ENCODE data around the gene MAP2. TPM values are rescaled to one million over a fixed set of nuclear protein-coding genes. Genes with fewer than 3 reads are reported as not detected.
A peak's percentile ranks its signal among the peaks of the same experiment; 100 is the strongest.

Gene MAP2
- total RNA-seq, 2 experiments from 2014 or later, result 0.16 TPM; not detected in 1

DNA sequence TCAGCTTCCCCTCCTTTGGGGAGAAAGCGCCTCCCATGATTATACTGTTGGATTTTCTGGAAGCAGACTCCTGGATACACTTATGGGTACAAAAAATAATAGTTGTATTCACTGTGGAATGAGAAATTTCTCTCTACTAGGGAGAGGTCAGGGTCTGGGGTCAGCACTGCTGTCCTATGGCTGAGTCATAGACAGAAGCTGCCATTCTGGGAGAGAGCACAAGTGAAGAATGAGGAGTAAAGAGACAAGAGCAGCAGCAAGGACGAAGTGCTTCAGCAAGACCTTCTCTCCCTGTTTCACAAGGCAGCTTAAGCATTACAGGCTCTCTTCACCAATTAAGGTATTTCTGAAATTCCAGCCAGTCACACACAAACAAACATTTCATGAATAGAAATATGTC, 337.7 kb downstream of the MAP2 start:
- DNase-seq (no peak), ATAC-seq (no peak)
- H3K9me3 Mint-ChIP-seq (ENCODE audit: low read depth), result no peaks in the 10 kb centered on the region
- CTCF ChIA-PET, result interaction anchor here (1.1 kb wide), 1 partner anchor 9 kb away, joined by 3 read pairs; the partner anchor contains the start of gene UNC80
- no peaks in the 10 kb centered on the region for H3K4me1 Mint-ChIP-seq
- no peak overlapping the region for H3K4me3 Mint-ChIP-seq
- H3K36me3 Mint-ChIP-seq, result no peaks in the 10 kb centered on the region
- peaks cover 3% of the 10 kb centered on the region for H3K27me3 Mint-ChIP-seq
- H3K27ac Mint-ChIP-seq, result no peak overlapping the region

GRCh38 chr2:209762563-209762962, 338.7 kb downstream of the MAP2 start:
- ATAC-seq (no peak), DNase-seq (no peak)
- Mint-ChIP-seq H3K27ac (no peak overlapping the region), H3K4me1 (no peaks in the 10 kb centered on the region), H3K9me3 (ENCODE audit: low read depth) (no peaks in the 10 kb centered on the region), H3K36me3 (no peaks in the 10 kb centered on the region), H3K27me3 (peaks cover 3% of the 10 kb centered on the region), H3K4me3 (no peak overlapping the region)
- CTCF ChIA-PET, result interaction anchor here (1.1 kb wide), 1 partner anchor 8 kb away, joined by 3 read pairs; the partner anchor contains the start of gene UNC80

GRCh38 chr2:209763106-209763505, 339.3 kb downstream of the MAP2 start:
- Mint-ChIP-seq H3K9me3 (ENCODE audit: low read depth) (no peaks in the 10 kb centered on the region), H3K36me3 (no peaks in the 10 kb centered on the region), H3K27ac (no peak overlapping the region), H3K4me3 (no peak overlapping the region), H3K4me1 (no peaks in the 10 kb centered on the region), H3K27me3 (peaks cover 3% of the 10 kb centered on the region)
- DNase-seq (no peak), ATAC-seq (no peak)
- CTCF ChIA-PET, result no interaction called here

GRCh38 chr2:209766613-209767012, 342.8 kb downstream of the MAP2 start:
- DNase-seq (no peak), ATAC-seq (no peak)
- Mint-ChIP-seq H3K9me3 (ENCODE audit: low read depth) (no peaks in the 10 kb centered on the region), H3K36me3 (no peaks in the 10 kb centered on the region), H3K4me1 (no peaks in the 10 kb centered on the region), H3K4me3 (no peak overlapping the region), H3K27ac (no peak overlapping the region), H3K27me3 (peaks cover 12% of the 10 kb centered on the region)
- CTCF ChIA-PET, result no interaction called here

GRCh38 chr2:209767316-209767715, 343.5 kb downstream of the MAP2 start:
- CTCF ChIA-PET, result no interaction called here
- H3K36me3 Mint-ChIP-seq, result no peaks in the 10 kb centered on the region
- H3K27me3 Mint-ChIP-seq, result peaks cover 13% of the 10 kb centered on the region
- no peak overlapping the region for H3K4me3 Mint-ChIP-seq
- DNase-seq, result no peak
- no peaks in the 10 kb centered on the region for H3K9me3 Mint-ChIP-seq (ENCODE audit: low read depth)
- no peak overlapping the region for H3K27ac Mint-ChIP-seq
- no peaks in the 10 kb centered on the region for H3K4me1 Mint-ChIP-seq
- no peak for ATAC-seq

- Mint-ChIP-seq H3K9me3 (ENCODE audit: low read depth) (no peaks in the 10 kb centered on the region), H3K27me3 (peaks cover 21% of the 10 kb centered on the region), H3K27ac (no peak overlapping the region), H3K36me3 (no peaks in the 10 kb centered on the region), H3K4me1 (no peaks in the 10 kb centered on the region), H3K4me3 (no peak overlapping the region)
- DNase-seq, result no peak
- ATAC-seq, result no peak
- CTCF ChIA-PET, result no interaction called here
These were observed 344.7 kb downstream of the MAP2 start for GRCh38 chr2:209768557-209768956.

DNA sequence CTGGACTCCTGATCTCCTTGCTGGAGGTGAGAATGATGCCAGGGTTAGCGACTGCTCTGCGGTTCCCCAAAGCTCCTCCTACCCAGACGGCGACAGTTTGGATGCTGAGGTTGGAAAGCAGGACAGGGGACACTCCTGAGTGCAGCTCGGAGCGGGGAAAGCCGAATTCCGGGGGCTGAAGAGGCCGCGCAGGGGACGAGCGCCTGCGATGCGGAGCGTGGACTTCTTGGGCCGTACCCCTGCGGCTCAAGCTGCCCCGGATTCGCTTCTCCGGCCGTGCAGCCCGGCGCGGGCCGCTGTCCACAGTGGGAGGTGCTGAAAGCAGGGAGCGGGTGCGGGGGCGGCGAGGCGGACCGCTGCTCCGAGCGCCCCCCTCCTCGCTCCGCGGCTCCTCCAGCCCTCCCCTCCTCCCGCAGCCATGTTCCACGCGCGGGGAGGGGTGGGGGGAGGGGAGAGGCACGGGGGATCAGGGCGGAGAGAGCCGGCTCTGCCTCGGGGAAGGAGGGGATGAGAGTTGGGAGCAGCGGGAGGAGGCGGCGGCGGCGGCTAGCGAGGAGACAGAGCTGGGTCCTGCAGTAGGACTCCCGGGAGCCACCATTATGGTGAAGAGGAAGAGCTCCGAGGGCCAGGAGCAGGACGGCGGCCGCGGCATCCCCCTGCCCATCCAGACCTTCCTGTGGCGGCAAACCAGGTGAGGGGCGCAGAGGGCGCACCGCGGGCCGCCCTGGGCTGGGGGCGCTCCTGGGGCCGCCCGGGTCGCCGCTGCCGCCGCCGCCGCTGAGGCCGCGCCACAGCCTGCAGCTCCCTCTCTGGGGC, 347.8 kb downstream of the MAP2 start, which contains the start of gene UNC80:
Gene UNC80, plus strand, starts transcription at position 359 of the 816 bp plus-strand sequence. Its CDS starts 241 bp downstream, at position 600.
- DNase-seq, result peak; percentile 41
- no peaks in the 10 kb centered on the region for H3K9me3 Mint-ChIP-seq (ENCODE audit: low read depth)
- no peaks in the 10 kb centered on the region for H3K36me3 Mint-ChIP-seq
- no peaks in the 10 kb centered on the region for H3K4me1 Mint-ChIP-seq
- ATAC-seq, result peak; percentile 58
- CTCF ChIA-PET, result interaction anchor here (1.3 kb wide), 1 partner anchor 9 kb away, joined by 3 read pairs; no protein-coding TSS in a partner anchor
- peaks cover 21% of the 10 kb centered on the region for H3K27me3 Mint-ChIP-seq
- H3K4me3 Mint-ChIP-seq, result no peak within 1 kb of the TSS
- no peak within 1 kb of the TSS for H3K27ac Mint-ChIP-seq

DNA sequence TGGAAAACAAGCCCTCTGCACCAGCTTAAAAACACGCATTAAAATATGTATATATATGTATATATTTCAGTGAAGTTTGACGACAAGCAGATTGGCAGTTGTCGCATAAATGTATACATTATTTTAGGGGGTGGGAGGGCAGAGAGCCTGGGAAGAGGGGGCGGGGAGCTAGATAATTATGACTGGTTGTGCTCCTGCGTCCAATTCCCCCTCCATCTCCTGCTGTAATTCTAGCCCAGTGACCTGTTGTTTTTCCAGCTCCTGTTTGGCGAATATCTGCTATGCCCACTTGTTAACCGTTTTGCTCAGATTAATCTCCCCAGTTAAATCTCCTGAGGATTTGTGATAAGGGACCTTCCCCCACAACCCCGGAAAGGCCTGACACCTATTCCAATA, 348.4 kb downstream of the MAP2 start:
- H3K4me1 Mint-ChIP-seq, result no peaks in the 10 kb centered on the region
- DNase-seq (no peak), ATAC-seq (no peak)
- H3K36me3 Mint-ChIP-seq, result no peaks in the 10 kb centered on the region
- no peaks in the 10 kb centered on the region for H3K9me3 Mint-ChIP-seq (ENCODE audit: low read depth)
- H3K27me3 Mint-ChIP-seq, result peaks cover 21% of the 10 kb centered on the region
- H3K4me3 Mint-ChIP-seq, result no peak overlapping the region
- H3K27ac Mint-ChIP-seq, result no peak overlapping the region
- CTCF ChIA-PET, result no interaction called here

DNA sequence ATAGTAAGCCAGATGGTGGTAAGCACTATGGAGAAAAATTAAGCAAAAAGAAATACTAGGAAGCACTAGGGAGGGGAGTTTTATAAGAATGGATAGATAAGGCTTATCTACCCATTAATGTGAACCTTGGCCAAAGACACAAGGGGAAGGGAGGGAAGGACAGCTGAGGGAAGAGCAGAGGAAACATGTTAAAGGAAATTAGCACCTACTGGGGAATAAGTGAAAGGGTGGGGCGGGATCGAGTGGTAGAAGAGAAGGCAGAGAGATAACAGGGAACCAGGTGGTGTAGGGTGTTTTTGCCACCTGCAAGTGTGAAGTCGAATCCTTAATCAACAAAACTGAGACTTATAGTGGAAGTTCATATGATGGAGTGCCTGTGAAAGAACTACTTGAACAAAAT, 349.5 kb downstream of the MAP2 start:
- Mint-ChIP-seq H3K36me3 (no peaks in the 10 kb centered on the region), H3K4me1 (no peaks in the 10 kb centered on the region), H3K27me3 (peaks cover 23% of the 10 kb centered on the region), H3K4me3 (no peak overlapping the region), H3K27ac (no peak overlapping the region), H3K9me3 (ENCODE audit: low read depth) (no peaks in the 10 kb centered on the region)
- no peak for ATAC-seq
- no peak for DNase-seq
- CTCF ChIA-PET, result no interaction called here
